Kidney capillary endothelial cell (primary cell): Measurements from ENCODE around the gene ZNF620.
"Not testable (repeated sequence)": the region's sequence is repeated elsewhere in the genome, so short reads cannot be mapped to it uniquely, and the experiment has no call there.

Source experiments
- DNase-seq: peaks from one replicate; pipeline ENCODE4 v3.0.0-alpha.2; 2018; ENCODE audit warnings: low spot score

Gene ZNF620

DNA sequence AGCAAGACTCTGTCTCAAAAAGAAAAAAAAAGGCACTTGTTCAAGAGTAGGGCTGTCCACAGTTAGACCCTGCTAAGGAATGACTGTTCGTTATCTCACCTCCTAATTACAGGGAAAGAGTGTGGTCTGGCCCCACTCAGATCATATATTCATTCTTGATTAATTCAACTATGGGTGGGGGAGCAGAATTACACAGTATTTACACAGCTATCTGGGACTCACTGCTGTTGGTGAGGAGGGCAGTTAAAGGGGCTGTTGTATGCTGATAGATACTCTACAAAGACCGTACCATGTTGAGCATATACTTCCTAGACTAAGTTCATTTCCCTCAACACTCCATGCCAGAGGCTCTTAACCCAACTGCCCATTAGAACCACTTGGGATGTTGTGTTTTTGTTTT lies 3.8 kb upstream of the ZNF620 start:
- no peak for DNase-seq

DNA sequence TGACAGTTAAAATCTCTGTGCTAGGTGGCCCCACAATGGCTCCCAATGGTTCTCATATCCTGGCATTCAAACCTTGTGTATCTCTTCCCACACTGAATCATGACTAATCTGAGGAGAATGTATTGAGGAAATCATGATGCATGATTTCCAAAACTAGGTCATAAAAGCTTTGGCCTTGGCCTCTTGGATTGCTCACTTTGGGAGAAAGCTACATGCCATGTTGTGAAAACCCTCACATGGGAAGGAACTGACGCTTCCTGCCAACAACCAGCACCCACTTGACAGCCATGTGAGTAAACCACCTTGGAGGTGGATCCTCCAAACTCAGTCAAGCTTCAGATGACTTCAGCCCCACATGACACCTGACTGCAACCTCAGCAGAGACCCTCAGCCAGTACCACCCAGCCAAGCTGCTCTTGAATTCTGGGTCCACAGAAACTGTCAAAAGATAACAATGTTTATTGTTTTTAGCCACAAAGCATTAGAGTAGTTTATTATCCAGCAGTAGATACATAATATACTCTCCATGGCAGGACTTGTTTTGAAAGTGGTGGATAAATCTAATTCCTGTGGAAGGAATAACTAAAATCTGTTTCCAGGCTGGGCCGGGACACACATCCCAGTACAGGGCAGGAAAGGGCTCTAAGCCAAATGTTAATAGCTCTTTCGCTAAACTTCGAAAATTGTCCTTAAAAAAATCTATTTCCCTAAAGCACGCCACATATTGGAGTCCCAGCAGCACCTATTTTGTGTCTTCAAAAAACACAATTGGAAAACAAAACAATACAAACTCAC lies 1.0 kb upstream of the ZNF620 start:
- peak; percentile 100 for DNase-seq

DNA sequence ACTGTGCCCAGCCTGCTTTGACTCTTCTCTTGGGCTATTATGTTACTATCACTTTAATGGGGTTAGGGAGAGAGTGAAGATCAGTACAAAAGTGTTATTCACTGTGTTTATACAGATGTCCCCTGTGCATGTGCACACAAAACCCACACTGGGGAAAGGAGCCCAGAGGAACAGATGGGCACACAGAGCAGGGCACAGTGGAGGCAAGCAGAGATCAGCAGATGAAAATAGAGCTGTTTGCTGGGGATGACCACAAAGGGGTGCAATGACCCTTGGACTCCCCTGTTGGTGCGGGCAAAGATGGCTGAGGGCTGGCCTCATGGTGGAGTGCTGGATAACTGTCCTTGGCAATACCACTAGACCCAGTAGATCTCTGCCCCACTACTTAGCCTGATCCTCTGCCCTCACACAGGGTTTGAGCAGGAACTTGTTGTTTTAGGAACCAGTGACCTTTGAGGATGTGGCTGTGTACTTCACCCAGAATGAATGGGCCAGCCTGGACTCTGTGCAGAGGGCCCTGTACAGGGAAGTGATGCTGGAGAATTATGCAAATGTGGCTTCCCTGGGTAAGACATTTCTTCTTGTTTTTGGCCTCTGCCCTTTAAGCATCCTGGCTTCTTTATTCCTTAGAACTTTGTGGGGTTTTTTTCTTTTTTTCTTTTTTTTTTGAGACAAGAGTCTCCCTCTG lies 5.3 kb downstream of the ZNF620 start:
- DNase-seq: no peak

DNA sequence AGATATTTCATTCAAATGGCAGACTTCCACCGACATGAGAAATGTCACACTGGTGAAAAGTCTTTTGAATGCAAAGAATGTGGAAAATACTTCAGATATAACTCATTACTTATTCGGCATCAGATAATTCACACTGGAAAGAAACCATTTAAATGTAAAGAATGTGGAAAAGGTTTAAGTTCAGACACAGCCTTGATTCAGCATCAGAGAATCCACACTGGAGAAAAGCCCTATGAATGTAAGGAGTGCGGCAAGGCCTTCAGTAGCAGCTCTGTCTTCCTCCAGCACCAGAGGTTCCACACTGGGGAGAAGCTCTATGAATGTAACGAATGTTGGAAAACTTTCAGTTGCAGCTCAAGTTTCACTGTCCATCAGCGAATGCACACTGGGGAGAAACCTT lies 10.4 kb downstream of the ZNF620 start:
- no peak for DNase-seq

DNA sequence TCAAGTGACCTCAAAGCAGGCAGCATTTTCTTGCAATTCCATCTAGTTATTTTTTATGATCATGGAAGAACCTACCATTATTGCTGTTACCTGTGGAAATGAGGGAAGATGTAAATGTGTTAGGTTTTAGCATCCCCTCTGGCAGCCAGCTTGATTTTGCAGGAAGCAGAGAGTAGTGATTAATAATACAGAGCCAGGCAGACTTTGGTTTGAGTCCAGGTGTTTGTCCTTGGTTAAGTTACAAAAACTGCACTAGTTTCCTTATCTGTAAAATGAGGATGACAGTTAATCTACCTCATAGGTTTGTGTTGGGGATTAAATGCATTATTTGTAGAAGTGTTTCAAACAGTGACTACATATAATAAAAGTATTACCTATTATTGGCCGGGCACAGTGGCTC lies 12.2 kb downstream of the ZNF620 start:
- no peak for DNase-seq

DNA sequence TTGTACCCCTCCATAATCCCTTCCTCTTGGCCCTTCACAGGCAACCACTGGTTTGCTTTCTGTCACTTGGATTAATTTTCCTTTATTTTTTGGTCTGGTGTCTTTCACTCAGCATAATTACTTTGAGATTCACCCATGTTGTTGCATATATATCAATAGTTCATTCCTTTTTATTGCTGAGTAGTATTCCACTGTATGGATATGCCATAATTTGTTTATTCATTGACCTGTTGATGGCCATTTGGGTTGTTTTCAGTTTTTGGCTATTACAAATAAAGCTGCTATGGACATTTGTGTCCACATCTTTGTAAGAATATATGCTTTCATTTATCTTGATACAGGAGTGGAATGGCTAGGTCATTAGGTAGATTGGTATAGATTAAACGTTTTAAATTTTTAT lies 13.0 kb downstream of the ZNF620 start:
- no peak for DNase-seq

DNA sequence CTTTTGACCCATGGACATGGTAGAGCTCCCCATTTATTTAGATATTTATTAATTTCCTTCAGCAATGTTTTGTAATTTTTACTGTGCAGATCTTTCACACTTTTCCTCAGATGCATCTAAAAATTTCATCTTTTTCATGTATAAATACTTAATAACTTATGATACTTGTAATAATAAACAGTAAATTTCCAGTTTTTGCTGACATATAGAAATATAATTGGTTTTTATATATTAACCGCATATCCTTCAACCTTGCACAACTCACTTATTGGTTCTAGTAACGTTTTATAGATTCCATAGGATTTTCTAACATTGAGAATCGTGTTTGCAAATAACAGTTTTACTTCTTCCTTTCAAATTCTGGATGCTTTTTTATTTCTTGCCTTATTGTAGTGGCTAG lies 15.4 kb downstream of the ZNF620 start:
- DNase-seq: no peak

DNA sequence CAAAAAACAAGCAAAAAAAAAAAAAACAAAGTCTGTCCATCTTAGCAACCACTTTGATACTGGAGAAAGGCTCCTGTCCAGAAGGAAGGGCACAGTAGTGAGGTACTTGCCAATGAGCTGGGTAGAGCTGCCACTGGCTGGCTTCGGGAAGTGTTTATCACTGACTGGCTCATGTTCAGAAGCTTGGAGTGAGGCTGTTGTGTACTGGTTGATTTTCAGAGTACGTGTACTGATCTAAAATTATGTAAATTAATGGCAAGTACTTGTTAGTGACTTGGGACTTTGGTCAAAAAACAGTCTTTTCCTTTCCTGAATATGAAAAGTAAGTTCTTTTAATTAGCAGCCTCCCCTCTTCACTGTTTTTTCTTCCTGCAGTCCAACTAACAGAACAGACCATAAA lies 17.9 kb downstream of the ZNF620 start:
- DNase-seq: peak; percentile 1

DNA sequence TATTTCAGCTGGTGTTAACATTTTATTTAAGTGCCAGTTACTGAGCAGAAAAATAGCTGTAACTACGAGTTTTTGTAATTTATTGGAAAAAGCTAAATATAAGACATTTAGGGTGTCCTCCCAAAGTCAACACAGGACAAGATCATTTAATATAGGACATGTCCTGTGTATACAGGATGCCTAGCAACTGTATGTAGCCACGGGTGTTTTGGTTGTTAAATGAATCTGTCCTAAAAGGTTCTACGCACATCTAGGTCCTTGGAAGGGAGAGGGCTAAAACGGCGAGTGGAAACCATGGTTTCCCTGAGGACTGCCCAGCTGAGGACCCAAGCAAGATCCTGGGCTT lies 18.4 kb downstream of the ZNF620 start:
- peak; percentile 3 for DNase-seq

DNA sequence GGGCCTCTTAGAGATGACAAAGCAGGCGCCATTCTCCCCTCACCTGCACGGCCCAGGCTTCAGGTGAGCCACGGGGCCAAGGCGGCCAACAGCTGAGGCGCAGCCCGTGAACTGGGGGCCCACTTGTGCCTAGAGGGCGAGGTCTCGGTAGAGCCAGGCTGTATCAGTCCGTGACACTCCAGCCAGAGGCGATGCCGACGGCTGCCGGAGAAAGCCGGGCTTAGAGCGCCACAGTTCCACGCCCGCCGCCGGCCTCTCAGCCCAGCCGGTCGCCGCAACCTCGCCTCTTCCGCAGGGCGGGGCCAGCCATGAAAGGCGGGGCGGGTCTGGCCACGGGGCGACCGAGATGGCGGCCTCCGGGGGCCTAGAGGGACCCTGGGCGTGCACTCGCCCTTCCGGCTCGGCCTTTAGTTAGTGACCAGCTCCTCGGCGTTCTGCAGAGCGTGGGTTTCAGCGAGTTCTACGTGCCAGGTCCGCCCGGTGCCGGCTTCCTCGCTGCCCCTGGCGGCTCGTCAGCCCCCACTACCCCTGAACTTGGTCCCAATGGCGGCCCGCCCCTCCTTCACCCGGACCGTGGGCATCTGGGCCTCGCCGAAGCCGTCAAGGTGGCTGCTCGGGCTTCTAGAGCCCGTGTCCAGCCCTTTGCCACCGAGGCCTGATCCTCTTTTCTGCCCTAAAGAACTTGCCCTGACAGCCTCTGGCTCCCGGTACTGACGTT lies 18.9 kb downstream of the ZNF620 start, which contains the start of gene ZNF621:
Gene ZNF621 (plus strand): TSS at position 393 of the 718 bp plus-strand sequence. CDS start 881 bp downstream, outside the sequence.
- peak; percentile 82 for DNase-seq

DNA sequence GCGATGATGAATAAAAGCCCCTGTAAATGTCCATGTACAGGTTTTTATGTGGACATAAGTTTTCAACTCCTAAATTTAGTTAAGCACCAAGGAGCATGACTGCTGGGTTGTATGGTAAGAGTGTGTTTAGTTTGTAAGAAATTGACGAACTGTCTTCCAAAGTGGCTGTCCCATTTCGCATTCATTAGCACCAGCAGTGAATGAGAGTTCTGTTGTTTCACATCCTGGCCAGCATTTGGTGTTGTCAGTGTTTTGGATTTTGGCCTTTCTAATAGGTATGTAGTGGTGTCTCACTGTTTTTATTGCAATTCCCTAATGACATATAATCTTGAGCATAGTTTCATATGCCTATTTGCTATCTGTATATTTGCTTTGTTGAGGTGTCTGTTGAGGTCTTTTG lies 22.6 kb downstream of the ZNF620 start:
- no peak for DNase-seq

DNA sequence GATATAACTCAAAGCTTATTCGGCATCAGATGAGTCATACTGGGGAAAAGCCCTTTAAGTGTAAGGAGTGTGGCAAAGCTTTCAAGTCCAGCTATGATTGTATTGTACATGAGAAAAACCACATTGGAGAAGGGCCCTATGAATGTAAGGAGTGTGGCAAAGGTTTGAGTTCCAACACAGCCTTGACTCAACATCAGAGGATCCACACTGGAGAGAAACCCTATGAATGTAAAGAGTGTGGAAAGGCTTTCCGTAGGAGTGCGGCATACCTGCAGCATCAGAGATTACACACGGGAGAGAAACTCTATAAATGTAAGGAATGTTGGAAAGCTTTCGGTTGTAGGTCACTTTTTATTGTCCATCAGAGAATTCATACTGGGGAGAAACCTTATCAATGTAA lies 26.4 kb downstream of the ZNF620 start:
- no peak for DNase-seq

DNA sequence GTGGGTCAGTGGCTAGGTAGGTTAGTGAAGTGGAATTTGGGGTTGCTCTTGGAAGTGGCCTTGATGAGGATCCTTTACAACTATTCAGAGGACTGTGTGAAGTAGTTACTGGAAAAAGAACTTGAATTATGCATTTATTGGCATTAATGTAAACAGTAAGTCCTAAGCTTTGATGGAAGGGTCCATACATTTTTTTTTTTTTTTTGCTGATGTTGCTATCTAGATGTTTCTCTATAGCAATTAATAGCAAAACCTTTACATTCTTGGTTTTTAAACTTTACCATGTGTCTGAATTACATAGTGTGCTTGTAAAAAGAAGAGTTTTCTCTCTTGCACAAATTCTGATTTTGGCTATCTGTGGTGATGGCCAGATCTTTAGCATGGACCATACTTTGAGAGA lies 28.4 kb downstream of the ZNF620 start:
- no peak for DNase-seq

DNA sequence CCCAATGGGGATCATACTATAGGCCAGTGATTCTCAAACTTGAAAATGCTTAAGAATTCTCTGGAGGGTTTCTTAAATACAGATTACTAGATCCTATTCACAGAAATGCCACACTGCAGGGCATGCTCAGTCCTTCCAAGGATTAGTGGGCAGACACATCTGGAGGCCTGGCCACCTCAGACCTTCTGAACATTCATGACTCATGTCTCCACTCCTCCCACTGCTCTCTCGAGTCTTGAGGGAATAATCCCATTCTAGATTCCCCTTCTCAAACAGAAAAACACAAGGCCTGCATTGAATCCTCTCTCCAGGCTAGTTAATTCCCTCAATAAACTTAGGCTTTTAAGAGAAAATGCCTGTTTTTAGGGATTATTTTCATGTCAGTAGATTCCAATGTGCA lies 41.0 kb downstream of the ZNF620 start:
- no peak for DNase-seq

DNA sequence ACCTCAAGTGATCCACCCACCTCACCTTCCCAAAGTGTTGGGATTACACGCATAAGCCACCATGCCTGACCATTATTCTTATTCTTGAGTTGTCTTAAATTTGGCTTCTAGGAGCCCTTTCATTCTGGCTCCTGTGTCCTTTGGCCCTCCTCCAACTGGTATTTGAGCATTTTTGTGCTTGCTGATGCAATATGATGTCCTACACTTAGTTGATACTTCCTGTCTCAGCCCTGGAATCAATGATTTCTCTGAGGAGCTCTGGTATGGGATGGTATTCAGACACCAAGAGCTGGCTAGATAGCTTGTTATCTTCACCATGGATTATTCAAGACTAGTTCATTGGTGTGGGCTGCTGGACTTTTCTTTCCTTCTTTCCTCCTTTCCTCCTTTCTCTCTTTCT lies 44.3 kb downstream of the ZNF620 start:
- DNase-seq: no peak

DNA sequence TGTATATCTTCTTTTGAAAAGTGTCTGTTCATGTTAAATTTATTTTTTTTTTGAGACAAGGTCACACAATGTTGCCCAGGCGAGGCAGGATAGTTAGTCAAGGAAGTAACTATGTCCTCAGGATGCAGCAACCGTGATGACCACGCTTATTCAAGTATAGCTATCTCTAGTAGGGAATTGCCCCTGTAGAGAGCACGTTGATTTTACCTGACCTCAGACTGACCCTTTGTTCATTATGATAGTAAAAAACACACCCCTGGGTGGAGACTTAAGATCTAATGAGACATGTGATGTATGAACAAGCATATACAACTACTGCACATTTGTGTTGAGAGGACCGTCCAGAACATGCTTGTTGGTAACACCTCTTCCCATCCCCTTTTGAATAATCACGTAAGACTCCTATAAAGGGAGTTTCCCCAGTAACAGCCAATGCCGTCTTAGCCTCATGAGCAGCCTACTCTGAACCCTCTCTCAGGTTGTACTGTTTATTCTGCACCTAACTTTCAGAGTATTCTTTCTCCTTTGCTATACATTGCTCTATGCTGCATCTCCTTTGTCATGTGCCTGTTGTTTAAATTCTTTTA lies 51.8 kb downstream of the ZNF620 start:
- no peak for DNase-seq

DNA sequence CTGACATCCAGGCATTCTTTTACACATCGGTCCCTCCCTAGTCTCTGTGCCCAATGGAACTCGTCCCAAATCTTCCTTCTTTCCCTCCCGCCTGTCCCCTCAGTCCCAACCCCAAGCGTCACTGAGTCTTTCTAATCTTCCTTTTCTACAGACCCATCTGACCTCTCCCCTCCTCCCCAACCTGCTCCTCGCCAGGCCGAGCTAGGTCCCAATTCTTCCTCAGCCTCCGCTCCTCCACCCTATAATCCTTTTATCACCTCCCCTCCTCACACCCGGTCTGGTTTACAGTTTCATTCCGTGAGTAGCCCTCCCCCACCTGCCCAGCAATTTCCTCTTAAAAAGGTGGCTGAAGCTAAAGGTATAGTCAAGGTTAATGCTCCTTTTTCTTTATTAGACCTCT lies 56.6 kb downstream of the ZNF620 start:
- not testable (repeated sequence) for DNase-seq

DNA sequence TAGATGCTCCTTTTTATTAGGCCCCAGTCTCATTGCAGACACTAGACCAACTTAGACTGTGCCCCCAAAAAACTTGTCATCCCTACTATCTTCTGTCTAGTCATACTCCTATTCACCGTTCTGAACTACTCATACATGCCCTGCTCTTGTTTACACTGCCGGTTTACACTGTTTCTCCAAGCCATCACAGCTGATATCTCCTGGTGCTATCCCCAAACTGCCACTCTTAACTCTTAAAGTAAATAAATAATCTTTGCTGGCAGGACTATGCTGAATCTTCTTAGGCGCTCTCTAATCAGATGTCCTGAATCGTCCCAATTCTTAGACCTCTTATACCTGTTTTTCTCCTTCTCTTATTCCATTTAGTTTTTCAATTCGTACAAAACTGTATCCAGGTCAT lies 59.8 kb downstream of the ZNF620 start:
- DNase-seq: not testable (repeated sequence)

DNA sequence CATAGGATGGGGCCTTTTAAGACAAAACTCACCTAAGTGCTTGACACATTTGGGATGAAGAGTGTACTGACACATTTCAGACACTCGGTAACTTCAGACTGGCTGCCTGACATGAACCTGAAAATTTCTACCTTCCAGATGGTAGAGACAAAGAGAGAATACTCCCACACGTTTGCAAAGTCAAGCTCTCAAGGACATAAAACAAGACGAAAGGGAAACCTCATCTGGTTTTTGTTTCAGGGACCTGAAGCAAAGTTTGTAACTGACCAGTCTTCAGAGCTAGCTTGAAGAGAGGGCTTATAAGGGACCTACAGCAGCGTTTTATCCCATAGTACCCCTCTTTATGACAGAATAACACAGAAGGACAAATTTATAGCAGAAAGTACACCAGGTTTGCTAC lies 60.9 kb downstream of the ZNF620 start:
- DNase-seq: no peak
